HG02943 (cell line): Measurements from ENCODE around the gene CNPY3.
A peak's percentile ranks its signal among the peaks of the same experiment; 100 is the strongest.
"Not testable (repeated sequence)": the region's sequence is repeated elsewhere in the genome, so short reads cannot be mapped to it uniquely, and the experiment has no call there.

Experiments
- ATAC-seq: cut with Tn5 transposase; IDR thresholded peaks from one replicate; pipeline ENCODE4 v1.9.1; 2021; ENCODE audit warnings: mild to moderate bottlenecking, low read depth, moderate library complexity; ENCODE audit not compliant: unreplicated experiment

CNPY3 gene

GRCh38 chr6:42914546-42914945 lies 14.7 kb upstream of the CNPY3 start:
- ATAC-seq: no peak

- no peak for ATAC-seq
Observed at GRCh38 chr6:42915732-42916131, 13.5 kb upstream of the CNPY3 start, which contains the start of gene PTCRA. Gene PTCRA (plus strand): TSS chr6:42916053. CDS start chr6:42916070, 17 bp downstream.

GRCh38 chr6:42916288-42916687 lies 13.0 kb upstream of the CNPY3 start:
- ATAC-seq: no peak

- ATAC-seq: no peak
Observed at GRCh38 chr6:42921801-42922200, 7.5 kb upstream of the CNPY3 start.

- no peak for ATAC-seq
Observed at GRCh38 chr6:42923666-42924065, 5.6 kb upstream of the CNPY3 start.

GRCh38 chr6:42925248-42925857 lies 3.9 kb upstream of the CNPY3 start:
- no peak for ATAC-seq

- ATAC-seq: peak; percentile 57
Observed at GRCh38 chr6:42929821-42930360, 611 bp downstream of the CNPY3 start.

- ATAC-seq: no peak
Observed at GRCh38 chr6:42932412-42932811, 3.1 kb downstream of the CNPY3 start.

GRCh38 chr6:42933205-42933604 lies 3.9 kb downstream of the CNPY3 start:
- ATAC-seq: no peak

GRCh38 chr6:42935322-42935721 lies 6.0 kb downstream of the CNPY3 start:
- no peak for ATAC-seq

- no peak for ATAC-seq
Observed at GRCh38 chr6:42936398-42936797, 7.1 kb downstream of the CNPY3 start.

- ATAC-seq: no peak
Observed at GRCh38 chr6:42937548-42938427, 8.5 kb downstream of the CNPY3 start.

GRCh38 chr6:42938428-42938796 lies 9.1 kb downstream of the CNPY3 start:
- no peak for ATAC-seq

GRCh38 chr6:42938987-42939809 lies 9.9 kb downstream of the CNPY3 start:
- ATAC-seq: no peak

GRCh38 chr6:42939810-42940167 lies 10.5 kb downstream of the CNPY3 start:
- ATAC-seq: no peak

GRCh38 chr6:42940493-42941045 lies 11.3 kb downstream of the CNPY3 start:
- ATAC-seq: no peak

GRCh38 chr6:42941356-42941755 lies 12.1 kb downstream of the CNPY3 start:
- ATAC-seq: not testable (repeated sequence)

- no peak for ATAC-seq
Observed at GRCh38 chr6:42942444-42942843, 13.2 kb downstream of the CNPY3 start.

GRCh38 chr6:42947950-42948349 lies 18.7 kb downstream of the CNPY3 start:
- ATAC-seq: no peak

- no peak for ATAC-seq
Observed at GRCh38 chr6:42952389-42952788, 23.1 kb downstream of the CNPY3 start.

- ATAC-seq: not testable (repeated sequence)
Observed at GRCh38 chr6:42954405-42954804, 25.1 kb downstream of the CNPY3 start.
